GM19035 (cell line): Measurements from ENCODE around the gene ANKS3.

ENCODE experiments used
- ATAC-seq: cut with Tn5 transposase; IDR thresholded peaks from one replicate; pipeline ENCODE4 v1.9.1; 2021; ENCODE audit not compliant: unreplicated experiment

Gene ANKS3

DNA sequence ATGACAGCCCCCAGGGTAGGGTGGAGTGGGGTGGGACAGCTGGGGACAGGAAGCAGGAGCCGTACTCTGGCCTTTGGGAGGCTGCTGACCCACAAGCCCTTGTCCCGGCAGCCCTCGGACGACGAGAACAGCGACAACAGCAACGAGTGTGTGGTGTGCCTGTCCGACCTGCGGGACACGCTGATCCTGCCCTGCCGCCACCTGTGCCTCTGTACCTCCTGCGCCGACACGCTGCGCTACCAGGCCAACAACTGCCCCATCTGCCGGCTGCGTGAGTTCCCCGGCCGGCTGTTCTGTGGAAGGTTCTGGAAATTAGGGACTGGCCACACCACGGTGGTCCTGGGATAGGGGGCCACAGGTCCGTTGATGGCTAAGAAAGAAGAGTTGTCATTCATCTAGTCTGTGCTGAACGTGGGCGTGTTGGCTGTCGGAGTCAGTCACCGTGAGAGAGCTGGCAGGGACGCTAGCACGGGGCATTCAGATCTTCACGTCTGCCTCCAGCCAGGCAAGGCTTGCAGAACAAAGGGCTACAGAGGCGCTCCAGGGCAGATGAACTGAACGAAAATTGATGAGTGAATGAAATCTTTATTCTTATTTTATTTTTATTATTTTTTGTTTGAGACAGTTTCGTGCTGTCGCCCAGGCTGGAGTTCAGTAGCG lies 60.6 kb downstream of the ANKS3 start:
- ATAC-seq, result no peak

DNA sequence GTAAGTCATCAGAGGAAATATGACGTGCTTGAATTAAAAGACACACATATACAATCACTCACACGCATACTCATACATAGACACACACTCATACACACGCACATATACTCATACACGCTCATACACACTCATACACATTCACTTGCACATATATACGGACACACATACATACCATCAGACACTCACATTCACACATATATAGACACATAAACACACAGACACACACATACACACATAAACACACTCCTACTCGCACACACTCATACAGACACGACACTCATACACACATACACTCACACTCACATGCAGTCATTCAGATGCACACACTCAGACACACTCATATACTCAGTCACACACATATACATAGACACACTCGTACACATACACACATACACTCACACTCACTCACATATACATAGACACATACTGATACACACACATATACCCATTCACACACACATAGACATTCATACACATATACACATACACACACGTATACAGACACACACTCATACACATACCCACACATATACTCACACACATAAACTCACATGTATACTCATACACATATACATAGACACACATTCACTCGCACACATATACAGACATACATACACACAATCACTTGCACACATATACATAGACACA lies 65.6 kb downstream of the ANKS3 start:
- ATAC-seq, result no peak

DNA sequence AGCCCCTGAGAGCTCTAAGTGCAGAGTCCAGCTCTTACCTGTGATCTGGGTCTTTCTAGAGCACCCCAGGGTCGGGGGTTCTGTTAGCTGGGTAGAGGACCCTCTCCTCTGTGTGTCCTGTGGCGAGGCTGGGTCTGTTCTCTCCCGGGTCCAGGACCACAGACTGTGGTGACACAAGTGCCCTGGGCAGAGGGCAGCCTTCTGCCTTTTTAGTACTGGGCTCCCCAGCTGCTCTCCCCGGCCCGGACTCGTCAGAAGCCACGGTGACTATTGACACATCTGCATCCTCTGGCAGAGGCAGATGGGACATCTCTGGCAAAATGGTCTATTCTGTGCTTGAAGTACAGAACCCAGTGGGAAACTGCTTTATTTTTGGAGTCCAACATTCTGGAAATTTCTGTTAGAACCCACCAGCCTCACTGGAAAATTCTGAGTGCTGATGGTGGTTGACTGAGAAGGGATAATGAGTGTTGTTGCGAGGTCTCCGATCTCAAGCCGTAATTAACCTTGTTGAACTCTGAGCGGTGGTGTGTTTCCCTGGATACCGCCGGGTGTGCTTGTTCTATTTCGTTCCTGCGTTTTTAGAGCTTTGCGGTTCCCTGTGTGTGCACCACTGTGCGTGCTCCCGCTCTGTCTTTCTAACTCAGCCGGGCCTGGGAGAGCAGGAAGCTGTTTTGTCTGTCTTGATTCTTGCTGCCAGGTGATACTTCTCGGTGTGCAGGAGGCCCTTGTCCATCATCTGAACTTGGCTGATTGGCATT lies 66.7 kb downstream of the ANKS3 start:
- no peak for ATAC-seq

DNA sequence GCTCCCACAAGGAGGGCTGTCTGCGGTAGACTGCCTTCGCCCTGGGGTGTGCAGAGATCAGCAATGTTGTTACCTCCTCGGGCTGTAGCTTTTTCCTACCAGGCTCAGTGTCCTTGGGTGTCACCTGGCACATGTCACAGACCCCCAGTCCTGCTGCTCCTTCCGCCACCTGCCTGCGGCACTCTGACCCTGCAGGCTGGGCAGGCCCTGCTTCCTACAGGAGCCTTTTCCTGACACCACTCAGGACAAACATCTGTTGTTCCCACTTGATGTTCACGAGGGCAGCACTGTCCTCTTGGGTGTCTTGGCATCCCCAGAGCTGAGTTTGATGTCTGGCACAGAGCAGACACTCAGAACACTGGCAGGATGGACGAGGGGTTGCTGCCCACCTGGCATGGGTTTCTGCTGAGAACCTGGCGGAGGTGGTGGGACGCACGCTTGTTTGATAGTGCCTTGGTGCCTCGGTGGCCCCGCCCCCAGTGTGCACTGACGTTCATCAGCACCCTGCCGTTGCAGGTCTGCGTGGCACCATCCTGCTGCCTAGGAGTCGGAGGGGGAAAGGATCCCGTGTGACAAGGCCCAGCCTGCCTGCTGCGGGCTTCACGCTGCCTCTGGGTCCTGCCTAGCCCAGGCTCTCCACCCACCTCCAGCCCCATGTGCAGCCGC lies 67.4 kb downstream of the ANKS3 start:
- no peak for ATAC-seq

GRCh38 chr16:4664538-4665418 lies 69.3 kb downstream of the ANKS3 start:
- no peak for ATAC-seq

GRCh38 chr16:4663777-4664465 lies 70.2 kb downstream of the ANKS3 start:
- ATAC-seq, result no peak

DNA sequence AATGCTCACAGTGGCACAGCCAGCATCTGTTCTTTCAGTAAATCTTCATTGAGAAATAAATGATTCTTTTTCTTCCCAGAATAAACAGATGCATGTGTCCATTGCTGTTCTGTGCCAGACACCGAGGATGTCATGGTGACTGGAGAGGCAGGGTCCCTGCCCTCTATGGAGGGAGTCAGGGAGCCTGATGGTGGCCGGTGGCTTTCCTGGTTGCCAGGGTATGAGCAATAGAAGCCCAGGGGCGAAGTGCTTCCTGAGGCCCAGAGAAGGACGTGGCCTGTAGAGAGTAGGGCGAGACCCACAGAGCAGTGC lies 70.7 kb downstream of the ANKS3 start:
- no peak for ATAC-seq

- ATAC-seq, result no peak
These were observed 72.4 kb downstream of the ANKS3 start for GRCh38 chr16:4661661-4662060.

DNA sequence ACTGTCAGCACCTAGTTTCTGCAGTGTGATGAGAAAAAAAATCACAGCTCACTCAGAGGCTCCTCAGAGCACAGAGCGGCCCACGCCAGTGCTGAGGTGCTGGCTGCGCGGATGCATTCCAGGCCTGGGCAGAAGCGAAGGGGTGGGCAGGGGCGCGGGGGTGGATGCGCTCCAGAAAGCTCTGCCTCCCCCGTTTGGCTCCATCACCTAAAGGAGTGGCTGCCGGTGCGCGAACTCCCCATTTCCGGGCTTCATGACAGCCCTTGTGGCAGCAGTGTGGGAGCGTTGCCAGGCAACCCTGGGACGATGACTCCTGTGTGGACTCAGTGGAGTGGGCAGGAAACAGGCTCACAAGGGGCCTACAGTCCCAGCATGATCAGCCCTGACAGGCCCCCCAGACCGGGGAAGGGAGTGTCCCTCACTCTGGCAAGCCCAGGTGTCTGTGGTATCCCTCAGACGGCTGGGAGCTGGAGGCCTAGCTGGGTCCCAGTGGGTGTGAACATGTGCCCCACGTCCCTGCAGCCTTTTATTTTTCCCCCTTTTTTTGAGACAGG lies 73.5 kb downstream of the ANKS3 start:
- no peak for ATAC-seq

GRCh38 chr16:4659363-4660353 lies 74.4 kb downstream of the ANKS3 start:
- ATAC-seq, result no peak

GRCh38 chr16:4656695-4657686 lies 77.1 kb downstream of the ANKS3 start:
- ATAC-seq, result no peak

GRCh38 chr16:4656221-4656620 lies 77.8 kb downstream of the ANKS3 start:
- no peak for ATAC-seq

- ATAC-seq, result no peak
These were observed 78.3 kb downstream of the ANKS3 start for GRCh38 chr16:4655801-4656200.

DNA sequence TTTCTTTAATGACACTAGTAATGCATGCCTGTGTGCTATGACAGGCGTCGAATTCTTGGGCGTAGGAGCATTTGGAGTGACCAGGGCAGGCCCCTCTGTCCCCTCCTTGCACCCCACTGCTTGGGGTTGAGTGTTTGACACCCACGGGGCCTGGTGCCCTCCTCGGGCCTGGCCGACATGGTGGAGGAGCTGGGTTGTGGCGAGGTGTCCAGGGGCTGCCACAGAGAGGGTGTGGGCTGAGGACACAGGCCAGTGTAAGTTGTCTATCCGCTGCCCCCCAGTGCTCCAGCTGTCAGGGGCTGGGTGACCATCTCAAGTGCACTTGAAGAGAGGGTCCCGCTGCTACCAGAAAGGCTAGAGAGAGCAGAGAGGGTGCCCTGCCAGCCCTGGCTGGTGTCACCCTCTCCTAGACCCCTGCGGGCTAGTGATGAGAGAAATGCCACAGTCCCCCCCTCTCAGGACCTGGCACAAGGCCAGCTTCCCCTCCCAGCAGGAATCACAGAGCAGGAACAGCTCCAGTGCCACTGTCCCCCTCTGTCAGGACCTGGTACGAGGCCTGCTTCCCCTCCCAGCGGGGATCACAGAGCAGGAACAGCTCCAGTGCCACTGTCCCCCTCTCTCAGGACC lies 79.0 kb downstream of the ANKS3 start:
- no peak for ATAC-seq

DNA sequence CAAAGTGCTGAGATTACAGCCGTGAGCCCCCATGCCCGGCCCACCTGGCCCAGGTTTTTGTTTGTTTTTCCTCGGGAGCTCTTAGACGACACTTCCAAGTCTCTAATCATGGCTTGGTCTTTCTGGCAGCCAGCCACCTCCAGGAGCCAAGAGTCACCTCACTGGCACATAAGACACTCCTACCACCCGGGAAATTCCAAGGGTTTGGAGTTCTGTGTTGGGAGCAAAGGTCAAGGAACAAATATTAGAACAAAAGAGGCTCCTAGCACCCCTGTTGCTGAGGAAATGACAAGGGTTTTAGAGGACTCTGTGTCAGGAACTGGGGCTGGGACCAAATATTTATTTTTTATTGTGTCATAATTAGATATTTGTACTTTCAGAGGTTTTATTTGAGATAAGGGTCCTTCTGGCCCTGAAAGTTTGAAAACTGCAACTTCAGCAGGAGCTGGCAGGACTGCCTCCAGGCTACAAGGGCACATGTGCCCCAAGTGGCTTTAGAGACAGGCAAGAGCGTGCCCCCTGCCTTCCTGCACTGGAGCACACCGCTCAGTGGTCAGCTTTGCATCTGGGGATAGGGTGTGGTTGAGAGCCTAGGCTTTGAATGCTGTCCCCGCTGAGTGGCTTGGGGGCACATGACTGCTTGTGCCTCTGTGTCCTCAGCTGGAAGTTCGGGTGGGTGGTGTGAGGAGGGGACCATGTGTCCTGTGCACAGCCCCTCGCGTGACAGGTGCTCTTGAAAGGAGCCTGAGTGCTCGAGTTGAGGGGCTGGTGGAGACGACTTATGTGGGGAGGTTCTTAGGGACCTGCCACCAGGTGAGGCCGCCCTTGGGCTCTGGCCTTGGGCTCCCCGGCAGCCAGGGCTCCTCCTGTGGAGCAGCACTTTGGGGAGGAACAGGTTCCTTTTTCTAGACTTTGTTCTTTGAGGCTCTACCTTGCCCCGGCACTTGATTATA lies 79.8 kb downstream of the ANKS3 start:
- no peak for ATAC-seq

DNA sequence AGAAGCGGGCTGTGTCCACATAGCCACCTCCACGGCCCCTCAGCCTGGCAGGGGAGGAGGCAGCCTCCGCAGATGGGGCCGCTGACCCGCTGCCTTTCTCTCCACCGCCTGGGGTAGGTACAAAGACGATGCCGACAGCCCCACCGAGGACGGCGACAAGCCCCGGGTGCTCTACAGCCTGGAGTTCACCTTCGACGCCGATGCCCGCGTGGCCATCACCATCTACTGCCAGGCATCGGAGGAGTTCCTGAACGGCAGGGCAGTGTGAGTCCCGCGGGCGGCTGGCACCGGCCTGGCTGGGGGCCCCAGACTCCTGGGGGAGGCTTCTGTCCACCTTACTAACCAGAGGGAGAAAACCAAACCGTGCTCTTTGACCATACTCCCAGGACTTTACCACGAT lies 81.5 kb downstream of the ANKS3 start:
- no peak for ATAC-seq
